ENCODE measurements around the gene LILRB2.
"Not testable (repeated sequence)": the region's sequence is repeated elsewhere in the genome, so short reads cannot be mapped to it uniquely, and the experiment has no call there.

LILRB2 gene

DNA sequence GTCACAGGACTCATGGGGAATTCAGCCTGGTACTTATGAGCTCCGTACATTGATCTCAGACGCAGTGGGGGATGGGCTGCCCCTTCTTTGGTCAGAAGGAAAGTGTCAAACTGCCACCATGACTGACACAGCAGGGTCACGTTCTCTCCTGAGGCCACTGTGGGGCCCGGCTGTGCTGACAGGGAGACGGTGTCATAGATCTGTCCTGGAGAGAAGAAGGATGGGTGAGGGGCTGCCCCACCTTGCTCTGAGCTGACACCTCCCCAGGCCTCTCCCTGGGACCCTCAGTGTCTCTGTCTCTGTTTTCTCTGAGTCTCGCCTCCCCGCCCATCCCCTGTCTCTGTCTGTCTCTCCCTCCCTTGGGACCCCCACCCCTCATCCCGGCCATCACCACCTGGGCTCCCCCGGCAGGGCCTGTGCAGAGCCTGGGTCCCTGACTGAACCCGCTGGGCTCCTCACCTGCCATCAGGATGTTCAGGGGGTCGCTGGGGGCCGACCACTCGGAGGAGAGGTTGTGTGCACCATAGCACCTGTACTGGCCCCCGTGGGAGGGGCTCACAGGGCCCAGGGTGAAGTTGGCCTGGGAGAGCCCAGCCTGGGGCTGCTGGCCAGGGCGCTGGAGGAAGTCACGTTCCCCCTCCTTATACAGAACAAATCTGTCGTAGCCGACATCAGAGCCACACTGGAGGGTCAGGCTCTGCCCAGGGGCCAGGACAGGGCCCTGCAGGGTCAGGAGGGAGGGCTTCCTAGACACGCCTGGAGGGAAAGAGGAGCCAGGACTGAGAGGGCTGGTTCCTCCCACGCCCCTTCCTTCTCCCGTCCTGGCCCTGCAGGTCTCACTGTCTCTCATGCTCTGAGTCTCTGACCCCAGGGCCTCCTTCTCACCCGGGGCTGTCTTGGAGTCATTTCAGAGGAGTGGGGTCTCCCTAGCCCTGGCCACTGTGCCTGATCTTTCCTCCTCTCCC, 40.3 kb downstream of the LILRB2 start:
- not testable (repeated sequence) for DNase-seq
- ATAC-seq = peak; percentile 17

GRCh38 chr19:54239491-54240371, 41.2 kb downstream of the LILRB2 start:
- not testable (repeated sequence) for DNase-seq
- peak; percentile 13 for ATAC-seq

DNA sequence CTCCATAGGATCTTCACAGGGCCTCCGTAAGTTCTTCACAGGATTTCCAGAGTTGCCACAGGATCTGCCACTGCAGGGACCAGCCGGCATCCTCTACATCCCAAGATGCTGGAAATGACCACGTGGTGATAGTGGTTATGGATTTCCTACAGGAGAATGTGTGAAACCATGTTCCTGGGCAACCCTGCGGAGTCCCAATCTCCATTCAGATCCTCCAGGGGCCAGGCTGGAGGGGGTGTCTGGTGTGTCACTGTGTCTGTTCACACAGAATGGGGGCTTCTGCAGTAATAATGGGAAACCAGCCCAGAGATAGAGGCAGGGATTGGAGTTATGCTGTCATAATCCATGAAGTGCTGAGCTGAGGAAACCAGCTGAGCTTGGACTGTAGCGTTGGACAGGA, 47.0 kb downstream of the LILRB2 start:
- no peak for ATAC-seq

DNA sequence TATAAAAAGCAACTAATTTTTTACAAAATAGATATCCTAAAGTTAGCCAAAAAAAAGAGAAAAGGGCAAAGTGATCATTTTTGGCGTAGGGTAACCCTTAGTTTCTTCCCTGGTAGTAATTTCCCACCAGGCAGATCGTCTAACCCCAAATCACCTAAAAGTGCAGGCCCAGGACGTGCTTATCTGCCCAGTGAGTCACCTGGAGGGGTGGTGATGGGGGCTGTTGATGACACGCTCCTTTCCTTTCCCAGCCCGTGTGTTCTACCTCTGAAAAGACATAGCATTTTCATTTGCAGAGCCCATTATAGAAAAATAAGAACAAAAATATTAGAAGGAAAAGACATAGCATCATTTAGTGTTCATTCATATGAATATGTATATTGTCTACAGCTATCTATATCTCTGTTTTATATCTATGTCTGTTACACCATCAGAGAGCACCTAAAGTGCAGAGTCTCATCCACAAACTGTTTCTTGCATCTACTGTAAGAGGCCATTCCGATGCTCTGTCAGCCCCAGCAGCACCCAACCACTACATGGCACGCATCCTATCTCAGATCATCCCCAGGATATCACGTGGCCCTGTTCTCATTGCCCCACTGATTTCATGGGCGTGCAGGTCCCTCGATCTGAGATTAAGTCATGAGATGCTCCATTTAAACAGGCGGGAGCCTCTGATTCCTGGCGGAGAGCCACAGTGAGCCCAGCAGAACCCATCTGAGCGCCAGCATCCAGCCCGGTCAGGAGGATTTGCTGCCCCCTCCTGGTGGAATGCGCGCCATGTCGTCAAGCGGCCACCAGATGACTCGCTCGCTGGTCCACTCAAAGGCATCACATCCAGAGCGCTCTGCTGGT, 49.6 kb downstream of the LILRB2 start:
- peak; percentile 96 for DNase-seq
- ATAC-seq = peak; percentile 96

More for the DNA sequence above, 47.0 kb downstream of the LILRB2 start:
- DNase-seq = no peak

DNA sequence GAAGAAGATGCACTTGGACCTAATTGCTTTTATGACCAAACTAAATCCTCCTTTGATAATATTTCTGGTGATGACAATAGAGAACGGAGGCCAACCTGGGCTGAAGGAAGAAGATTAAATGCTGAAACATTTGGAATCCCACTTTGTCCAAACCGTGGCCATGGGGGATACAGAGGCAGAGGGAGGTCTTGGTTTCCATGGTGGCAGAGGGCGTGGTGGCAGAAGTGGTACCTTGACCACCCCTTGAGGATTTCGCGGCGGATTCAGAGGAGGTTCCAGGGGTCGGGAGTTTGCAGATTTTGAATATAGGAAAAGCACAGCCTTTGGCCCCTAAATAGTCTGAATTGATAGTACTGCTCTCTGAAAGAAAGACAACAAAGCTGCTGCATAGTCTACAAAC, 50.9 kb downstream of the LILRB2 start:
- no peak for ATAC-seq
- DNase-seq = no peak

- DNase-seq = no peak
- ATAC-seq = no peak
Measured at GRCh38 chr19:54229146-54229545, 51.8 kb downstream of the LILRB2 start.

DNA sequence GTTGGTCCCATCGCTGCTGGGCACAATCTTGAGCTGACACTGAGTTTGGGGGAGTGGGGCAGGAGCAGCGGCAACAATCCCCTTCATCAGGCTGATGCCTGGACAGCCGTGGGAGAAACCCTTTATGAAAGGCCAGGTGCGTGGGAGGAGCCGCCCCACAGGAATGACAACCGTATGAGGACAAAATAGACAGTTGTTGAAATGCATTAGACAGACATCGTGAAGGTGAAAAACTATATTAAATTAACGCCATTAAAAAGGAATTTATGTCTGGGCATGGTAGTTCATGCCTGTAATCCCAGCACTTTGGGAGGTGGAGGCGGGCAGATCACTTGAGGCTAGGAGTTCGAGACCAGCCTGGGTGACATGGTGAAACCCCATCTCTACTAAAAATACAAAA, 56.3 kb downstream of the LILRB2 start:
- not testable (repeated sequence) for ATAC-seq, DNase-seq

DNA sequence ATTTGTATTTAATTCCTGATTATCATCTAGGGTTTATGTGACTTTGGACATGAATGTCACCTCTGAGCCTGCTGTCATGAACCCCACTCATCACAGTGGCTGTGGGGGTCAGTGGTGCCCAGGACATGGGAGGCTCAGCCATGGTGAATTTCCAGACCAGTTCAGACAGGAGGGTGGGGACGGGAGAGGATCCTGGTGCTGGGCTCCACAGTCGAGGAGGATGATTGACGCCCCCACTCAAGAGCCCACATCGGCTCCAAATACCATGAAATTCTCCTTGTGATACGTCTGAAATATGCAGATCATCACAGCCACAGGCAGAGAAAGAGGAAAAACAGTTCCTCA, 57.0 kb downstream of the LILRB2 start:
- not testable (repeated sequence) for DNase-seq, ATAC-seq
